ENCODE data around the gene TRAF2. TPM values are rescaled to one million over a fixed set of nuclear protein-coding genes. Genes with fewer than 3 reads are reported as not detected.

Gene TRAF2
- total RNA-seq, 2 donors from 2014 or later = 55.7 to 107 TPM

GRCh38 chr9:136850866-136851775 lies 35.2 kb upstream of the TRAF2 start:
- Mint-ChIP-seq H3K27me3 (no peaks in the 10 kb centered on the region), H3K4me1 (ENCODE audit: low read depth in 2 of 2) (peaks cover 8 to 14% of the 10 kb centered on the region in 2 donors), H3K9me3 (no peaks in the 10 kb centered on the region), H3K4me3 (peak overlapping the region; percentile 47), H3K36me3 (no peaks in the 10 kb centered on the region), H3K27ac (no peak overlapping the region)
- ATAC-seq (no peak), DNase-seq (ENCODE audit: low spot score) (no peak)

GRCh38 chr9:136851941-136852663 lies 34.2 kb upstream of the TRAF2 start, which contains the start of gene MAMDC4:
Gene MAMDC4, plus strand, starts transcription at chr9:136852346. Its CDS starts 71 bp downstream, at chr9:136852417.
- Mint-ChIP-seq H3K36me3 (no peaks in the 10 kb centered on the region), H3K4me1 (ENCODE audit: low read depth in 2 of 2) (peaks cover 8 to 11% of the 10 kb centered on the region in 2 donors), H3K4me3 (no peak within 1 kb of the TSS), H3K27ac (no peak within 1 kb of the TSS), H3K9me3 (no peaks in the 10 kb centered on the region), H3K27me3 (no peaks in the 10 kb centered on the region)
- ATAC-seq (no peak), DNase-seq (ENCODE audit: low spot score) (no peak)

DNA sequence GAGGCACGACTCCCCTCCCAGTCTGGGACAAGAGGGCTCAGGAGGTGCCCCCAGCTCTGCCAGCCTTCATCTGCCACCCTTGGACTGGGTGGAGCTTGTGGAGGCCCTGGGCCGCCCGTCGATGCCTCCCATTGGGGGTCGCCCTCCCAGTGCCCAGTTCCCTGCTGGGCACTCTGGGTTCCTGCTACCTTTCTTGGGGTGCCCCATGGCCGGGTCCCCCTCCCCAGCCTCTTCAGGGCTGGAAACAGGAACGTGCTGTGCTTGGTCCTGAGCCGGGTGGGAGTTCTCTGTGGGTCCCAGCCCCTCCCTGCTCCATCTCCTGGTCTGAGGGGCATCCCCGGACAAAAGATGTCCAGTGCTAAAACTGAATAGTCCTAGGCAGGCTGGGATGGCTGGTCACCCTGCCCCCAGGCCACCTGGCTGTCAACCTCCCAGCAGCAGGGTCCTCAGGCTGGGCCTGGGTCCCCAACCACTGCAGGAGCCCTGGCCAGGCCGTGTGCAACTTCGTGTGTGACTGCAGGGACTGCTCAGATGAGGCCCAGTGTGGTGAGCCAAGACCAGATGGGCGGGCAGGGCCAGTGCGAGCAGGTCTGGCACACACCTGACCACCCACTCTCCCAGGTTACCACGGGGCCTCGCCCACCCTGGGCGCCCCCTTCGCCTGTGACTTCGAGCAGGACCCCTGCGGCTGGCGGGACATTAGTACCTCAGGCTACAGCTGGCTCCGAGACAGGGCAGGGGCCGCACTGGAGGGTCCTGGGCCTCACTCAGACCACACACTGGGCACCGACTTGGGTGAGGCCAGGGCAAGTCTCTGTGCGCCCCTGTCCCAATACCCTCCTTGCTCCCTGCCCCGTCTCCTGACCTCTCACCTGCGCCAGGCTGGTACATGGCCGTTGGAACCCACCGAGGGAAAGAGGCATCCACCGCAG lies 33.4 kb upstream of the TRAF2 start:
- H3K36me3 Mint-ChIP-seq = no peaks in the 10 kb centered on the region
- H3K4me1 Mint-ChIP-seq (ENCODE audit: low read depth in 2 of 2) = peaks cover 2 to 5% of the 10 kb centered on the region in 2 donors
- DNase-seq (ENCODE audit: low spot score) (peak; percentile 51), ATAC-seq (no peak)
- H3K9me3 Mint-ChIP-seq = no peaks in the 10 kb centered on the region
- no peak overlapping the region for H3K27ac Mint-ChIP-seq
- H3K4me3 Mint-ChIP-seq = no peak overlapping the region
- H3K27me3 Mint-ChIP-seq = no peaks in the 10 kb centered on the region

DNA sequence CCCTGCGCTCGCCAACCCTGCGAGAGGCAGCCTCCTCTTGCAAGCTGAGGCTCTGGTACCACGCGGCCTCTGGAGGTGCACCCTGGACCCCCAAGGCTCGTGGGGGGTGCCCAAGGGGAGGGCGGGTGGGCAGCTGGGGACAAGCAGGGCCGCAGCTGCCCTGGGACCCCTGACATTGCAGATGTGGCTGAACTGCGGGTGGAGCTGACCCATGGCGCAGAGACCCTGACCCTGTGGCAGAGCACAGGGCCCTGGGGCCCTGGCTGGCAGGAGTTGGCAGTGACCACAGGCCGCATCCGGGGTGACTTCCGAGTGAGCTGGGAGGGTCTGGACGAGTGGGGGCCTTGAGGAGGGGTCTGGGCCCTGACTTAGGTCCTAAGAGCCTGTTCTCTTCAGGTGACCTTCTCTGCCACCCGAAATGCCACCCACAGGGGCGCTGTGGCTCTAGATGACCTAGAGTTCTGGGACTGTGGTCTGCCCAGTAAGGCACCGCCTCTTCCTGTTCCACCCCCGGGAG lies 32.7 kb upstream of the TRAF2 start:
- no peaks in the 10 kb centered on the region for H3K36me3 Mint-ChIP-seq
- DNase-seq (ENCODE audit: low spot score) = no peak
- H3K4me1 Mint-ChIP-seq (ENCODE audit: low read depth in 2 of 2) = peaks cover 0 to 3% of the 10 kb centered on the region in 2 donors
- no peaks in the 10 kb centered on the region for H3K9me3 Mint-ChIP-seq
- ATAC-seq = no peak
- no peak overlapping the region for H3K4me3 Mint-ChIP-seq
- no peaks in the 10 kb centered on the region for H3K27me3 Mint-ChIP-seq
- no peak overlapping the region for H3K27ac Mint-ChIP-seq

DNA sequence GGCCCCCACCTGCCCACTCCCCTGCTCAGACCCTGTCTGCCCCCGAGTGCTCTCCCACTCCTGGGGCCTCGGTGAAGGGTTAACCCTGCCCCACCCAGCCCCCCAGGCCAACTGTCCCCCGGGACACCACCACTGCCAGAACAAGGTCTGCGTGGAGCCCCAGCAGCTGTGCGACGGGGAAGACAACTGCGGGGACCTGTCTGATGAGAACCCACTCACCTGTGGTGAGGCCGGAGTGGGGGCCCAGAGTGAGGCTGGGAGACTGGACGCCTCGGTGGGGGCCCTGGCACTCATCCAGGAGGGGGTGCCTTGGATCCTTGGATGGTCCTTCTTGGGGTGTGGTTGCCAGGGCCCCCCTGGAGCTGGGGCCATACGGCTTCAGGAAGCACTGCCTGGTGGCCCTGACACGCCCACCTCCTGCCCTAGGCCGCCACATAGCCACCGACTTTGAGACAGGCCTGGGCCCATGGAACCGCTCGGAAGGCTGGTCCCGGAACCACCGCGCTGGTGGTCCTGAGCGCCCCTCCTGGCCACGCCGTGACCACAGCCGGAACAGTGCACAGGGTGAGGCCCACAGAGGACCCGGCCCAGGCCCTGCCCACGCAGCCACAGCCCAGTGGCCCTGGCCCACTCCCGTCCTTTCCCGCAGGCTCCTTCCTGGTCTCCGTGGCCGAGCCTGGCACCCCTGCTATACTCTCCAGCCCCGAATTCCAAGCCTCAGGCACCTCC lies 32.0 kb upstream of the TRAF2 start:
- Mint-ChIP-seq H3K4me3 (no peak overlapping the region), H3K27me3 (no peaks in the 10 kb centered on the region), H3K9me3 (no peaks in the 10 kb centered on the region), H3K27ac (no peak overlapping the region), H3K36me3 (no peaks in the 10 kb centered on the region), H3K4me1 (ENCODE audit: low read depth in 2 of 2) (peaks cover 0 to 3% of the 10 kb centered on the region in 2 donors)
- no peak for ATAC-seq
- peak; percentile 59 for DNase-seq (ENCODE audit: low spot score)

- no peaks in the 10 kb centered on the region for H3K27me3 Mint-ChIP-seq
- H3K36me3 Mint-ChIP-seq = no peaks in the 10 kb centered on the region
- ATAC-seq (no peak), DNase-seq (ENCODE audit: low spot score) (no peak)
- H3K4me3 Mint-ChIP-seq = no peak overlapping the region
- no peak overlapping the region for H3K27ac Mint-ChIP-seq
- H3K9me3 Mint-ChIP-seq = no peaks in the 10 kb centered on the region
- H3K4me1 Mint-ChIP-seq (ENCODE audit: low read depth in 2 of 2) = no peaks in the 10 kb centered on the region
Observed at GRCh38 chr9:136854842-136855460, 31.4 kb upstream of the TRAF2 start.

DNA sequence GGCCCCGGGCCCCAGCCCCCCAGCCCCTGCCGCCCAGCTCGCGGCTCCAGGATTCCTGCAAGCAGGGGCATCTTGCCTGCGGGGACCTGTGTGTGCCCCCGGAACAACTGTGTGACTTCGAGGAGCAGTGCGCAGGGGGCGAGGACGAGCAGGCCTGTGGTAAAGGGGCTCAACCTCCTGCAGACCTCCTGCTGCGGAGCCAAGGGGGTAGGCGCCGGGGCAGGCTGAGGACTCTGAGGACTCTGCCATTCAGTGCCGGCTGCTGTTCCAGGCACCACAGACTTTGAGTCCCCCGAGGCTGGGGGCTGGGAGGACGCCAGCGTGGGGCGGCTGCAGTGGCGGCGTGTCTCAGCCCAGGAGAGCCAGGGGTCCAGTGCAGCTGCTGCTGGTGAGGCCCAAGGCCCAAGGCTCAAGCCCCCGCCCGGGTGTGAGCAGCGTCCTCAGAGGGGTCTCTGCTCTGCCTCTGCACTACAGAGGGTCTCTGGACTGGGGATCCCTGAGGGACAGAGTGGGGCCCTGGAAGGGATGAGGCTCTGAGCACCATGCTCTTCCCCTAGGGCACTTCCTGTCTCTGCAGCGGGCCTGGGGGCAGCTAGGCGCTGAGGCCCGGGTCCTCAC lies 30.7 kb upstream of the TRAF2 start:
- no peaks in the 10 kb centered on the region for H3K27me3 Mint-ChIP-seq
- no peak for ATAC-seq
- H3K36me3 Mint-ChIP-seq = no peaks in the 10 kb centered on the region
- H3K4me3 Mint-ChIP-seq = no peak overlapping the region
- no peaks in the 10 kb centered on the region for H3K9me3 Mint-ChIP-seq
- no peaks in the 10 kb centered on the region for H3K4me1 Mint-ChIP-seq (ENCODE audit: low read depth in 2 of 2)
- no peak overlapping the region for H3K27ac Mint-ChIP-seq
- DNase-seq (ENCODE audit: low spot score) = no peak

DNA sequence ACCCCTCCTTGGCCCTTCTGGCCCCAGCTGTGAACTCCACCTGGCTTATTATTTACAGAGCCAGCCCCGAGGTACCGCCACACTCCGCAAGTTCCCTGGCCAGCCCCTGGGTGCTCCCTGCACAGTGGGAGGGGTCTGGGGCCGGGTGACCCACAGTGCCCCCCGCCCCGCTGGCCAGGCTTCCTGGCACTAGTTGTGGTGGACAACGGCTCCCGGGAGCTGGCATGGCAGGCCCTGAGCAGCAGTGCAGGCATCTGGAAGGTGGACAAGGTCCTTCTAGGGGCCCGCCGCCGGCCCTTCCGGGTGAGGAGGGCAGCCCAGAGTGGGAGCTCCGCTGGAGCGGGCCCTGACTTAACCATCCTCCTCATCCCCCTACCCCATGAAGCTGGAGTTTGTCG lies 30.2 kb upstream of the TRAF2 start:
- Mint-ChIP-seq H3K4me3 (no peak overlapping the region), H3K27ac (no peak overlapping the region), H3K4me1 (ENCODE audit: low read depth in 2 of 2) (no peaks in the 10 kb centered on the region), H3K9me3 (no peaks in the 10 kb centered on the region), H3K36me3 (no peaks in the 10 kb centered on the region), H3K27me3 (no peaks in the 10 kb centered on the region)
- ATAC-seq = no peak
- no peak for DNase-seq (ENCODE audit: low spot score)

DNA sequence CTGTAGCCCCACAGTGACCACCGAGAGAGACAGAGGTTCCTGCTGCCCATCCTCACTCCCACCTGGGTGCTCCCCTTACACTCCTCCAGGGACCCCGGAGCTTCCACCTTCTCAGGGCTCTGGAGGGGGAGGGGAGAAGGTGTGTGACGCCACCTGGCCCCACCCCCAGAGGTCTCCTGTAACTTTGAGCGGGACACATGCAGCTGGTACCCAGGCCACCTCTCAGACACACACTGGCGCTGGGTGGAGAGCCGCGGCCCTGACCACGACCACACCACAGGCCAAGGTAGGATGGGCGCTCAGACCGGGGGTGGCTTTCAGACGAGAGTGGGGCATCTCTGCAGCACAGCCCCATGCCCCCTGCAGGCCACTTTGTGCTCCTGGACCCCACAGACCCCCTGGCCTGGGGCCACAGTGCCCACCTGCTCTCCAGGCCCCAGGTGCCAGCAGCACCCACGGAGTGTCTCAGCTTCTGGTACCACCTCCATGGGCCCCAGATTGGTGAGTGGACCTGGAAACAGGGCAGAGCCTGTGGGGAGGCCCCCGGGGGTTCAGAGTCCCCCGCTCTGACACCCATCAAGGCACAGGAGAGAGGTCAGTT lies 29.7 kb upstream of the TRAF2 start:
- no peaks in the 10 kb centered on the region for H3K4me1 Mint-ChIP-seq (ENCODE audit: low read depth in 2 of 2)
- ATAC-seq = no peak
- no peaks in the 10 kb centered on the region for H3K36me3 Mint-ChIP-seq
- no peak for DNase-seq (ENCODE audit: low spot score)
- no peaks in the 10 kb centered on the region for H3K27me3 Mint-ChIP-seq
- H3K27ac Mint-ChIP-seq = no peak overlapping the region
- H3K9me3 Mint-ChIP-seq = no peaks in the 10 kb centered on the region
- no peak overlapping the region for H3K4me3 Mint-ChIP-seq

DNA sequence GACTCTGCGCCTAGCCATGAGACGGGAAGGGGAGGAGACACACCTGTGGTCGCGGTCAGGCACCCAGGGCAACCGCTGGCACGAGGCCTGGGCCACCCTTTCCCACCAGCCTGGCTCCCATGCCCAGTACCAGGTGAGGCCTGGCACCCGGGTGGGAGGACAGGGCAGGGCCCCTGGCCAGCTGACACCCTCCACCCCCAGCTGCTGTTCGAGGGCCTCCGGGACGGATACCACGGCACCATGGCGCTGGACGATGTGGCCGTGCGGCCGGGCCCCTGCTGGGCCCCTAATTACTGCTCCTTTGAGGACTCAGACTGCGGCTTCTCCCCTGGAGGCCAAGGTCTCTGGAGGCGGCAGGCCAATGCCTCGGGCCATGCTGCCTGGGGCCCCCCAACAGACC lies 29.1 kb upstream of the TRAF2 start:
- Mint-ChIP-seq H3K4me1 (ENCODE audit: low read depth in 2 of 2) (no peaks in the 10 kb centered on the region), H3K27me3 (no peaks in the 10 kb centered on the region), H3K9me3 (no peaks in the 10 kb centered on the region), H3K27ac (no peak overlapping the region), H3K4me3 (no peak overlapping the region), H3K36me3 (no peaks in the 10 kb centered on the region)
- DNase-seq (ENCODE audit: low spot score) (no peak), ATAC-seq (no peak)

DNA sequence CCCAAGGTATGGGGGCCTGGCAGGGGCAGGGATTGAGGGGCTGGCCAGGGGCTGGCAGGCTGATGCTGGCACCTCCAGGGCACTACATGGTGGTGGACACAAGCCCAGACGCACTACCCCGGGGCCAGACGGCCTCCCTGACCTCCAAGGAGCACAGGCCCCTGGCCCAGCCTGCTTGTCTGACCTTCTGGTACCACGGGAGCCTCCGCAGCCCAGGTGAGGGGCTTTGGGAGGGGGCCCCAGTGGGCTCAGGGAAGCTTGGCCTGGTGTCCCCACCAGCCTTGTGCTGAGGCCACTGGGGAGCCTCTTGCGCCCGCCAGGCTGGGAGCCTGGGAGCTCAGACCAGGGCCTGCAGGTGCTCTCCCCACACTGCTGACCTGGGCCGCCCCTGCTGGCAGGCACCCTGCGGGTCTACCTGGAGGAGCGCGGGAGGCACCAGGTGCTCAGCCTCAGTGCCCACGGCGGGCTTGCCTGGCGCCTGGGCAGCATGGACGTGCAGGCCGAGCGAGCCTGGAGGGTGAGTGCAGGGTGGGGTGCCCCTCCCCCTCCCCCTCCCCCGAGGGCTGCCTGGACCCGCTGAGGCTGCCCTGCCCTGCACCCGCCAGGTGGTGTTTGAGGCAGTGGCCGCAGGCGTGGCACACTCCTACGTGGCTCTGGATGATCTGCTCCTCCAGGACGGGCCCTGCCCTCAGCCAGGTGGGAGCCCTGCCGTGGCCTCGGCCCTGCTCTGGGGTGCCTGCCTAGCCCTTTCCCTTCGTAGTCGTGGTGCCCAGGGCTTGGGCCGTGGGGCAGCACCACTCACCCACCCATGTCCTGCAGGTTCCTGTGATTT lies 28.5 kb upstream of the TRAF2 start:
- Mint-ChIP-seq H3K36me3 (no peaks in the 10 kb centered on the region), H3K4me3 (no peak overlapping the region), H3K27ac (no peak overlapping the region), H3K27me3 (no peaks in the 10 kb centered on the region), H3K4me1 (ENCODE audit: low read depth in 2 of 2) (no peaks in the 10 kb centered on the region), H3K9me3 (no peaks in the 10 kb centered on the region)
- DNase-seq (ENCODE audit: low spot score) (no peak), ATAC-seq (no peak)
